ENCODE data around the gene CAMSAP1. TPM values are rescaled to one million over a fixed set of nuclear protein-coding genes. Genes with fewer than 3 reads are reported as not detected.

CAMSAP1 gene
- total and polyA plus RNA-seq, 3 donors from 2014 or later = 44.1 to 102 (median 93.7) TPM

DNA sequence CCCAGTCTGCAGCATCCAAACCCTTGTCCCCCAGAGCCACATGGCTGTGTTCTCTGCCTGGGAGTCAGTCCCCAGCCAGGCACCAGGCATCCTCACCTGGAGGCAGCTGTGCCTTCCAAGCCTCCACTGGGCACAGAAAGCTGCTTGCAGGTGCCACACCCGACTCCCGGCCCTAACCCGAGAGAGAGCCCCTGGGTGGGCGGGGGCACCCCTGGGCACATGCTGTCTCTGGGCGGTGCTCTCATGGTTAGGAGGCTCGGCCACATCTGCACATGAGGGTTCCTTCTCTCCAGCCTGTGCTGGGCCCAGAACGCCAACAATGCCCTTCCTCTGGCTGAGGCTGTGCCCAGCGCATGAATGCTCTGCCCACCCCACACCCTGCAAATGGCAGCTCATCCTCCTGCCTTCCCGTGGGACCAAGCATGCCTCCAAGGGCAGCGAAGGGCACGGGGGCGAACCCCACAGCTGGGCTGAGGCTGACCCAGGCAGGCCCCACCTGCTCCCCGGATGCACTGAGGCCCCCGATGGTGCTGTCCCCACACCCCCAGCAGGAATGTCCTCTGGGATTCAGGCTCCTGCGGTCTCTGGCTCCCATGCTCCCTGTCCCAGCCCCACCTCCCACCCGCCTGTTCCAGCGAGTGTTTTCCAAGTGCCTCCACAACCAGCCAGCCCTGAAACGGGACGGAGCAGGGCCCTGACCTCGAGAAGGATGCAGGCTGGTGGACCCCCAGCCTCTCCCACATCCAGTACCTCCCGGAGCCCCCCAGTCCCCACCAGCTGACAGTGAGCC lies 22.5 kb upstream of the CAMSAP1 start:
- no peak for DNase-seq
- no peaks in the 10 kb centered on the region for H3K36me3 ChIP-seq (ENCODE audit: low read depth, missing control alignments)
- no peaks in the 10 kb centered on the region for H3K4me1 ChIP-seq
- WGBS, 2 donors = 89 to 95% methylated on average over 6 to 19 of the region's 21 CpGs
- intact Hi-C loops (cut with DNase I; ENCODE audit: low total_unique reads) = no loop called here
- TF ChIP-seq POLR2A (IDR thresholded peaks at IDR 0.05) = no peak
- TF ChIP-seq, protein P1, sequence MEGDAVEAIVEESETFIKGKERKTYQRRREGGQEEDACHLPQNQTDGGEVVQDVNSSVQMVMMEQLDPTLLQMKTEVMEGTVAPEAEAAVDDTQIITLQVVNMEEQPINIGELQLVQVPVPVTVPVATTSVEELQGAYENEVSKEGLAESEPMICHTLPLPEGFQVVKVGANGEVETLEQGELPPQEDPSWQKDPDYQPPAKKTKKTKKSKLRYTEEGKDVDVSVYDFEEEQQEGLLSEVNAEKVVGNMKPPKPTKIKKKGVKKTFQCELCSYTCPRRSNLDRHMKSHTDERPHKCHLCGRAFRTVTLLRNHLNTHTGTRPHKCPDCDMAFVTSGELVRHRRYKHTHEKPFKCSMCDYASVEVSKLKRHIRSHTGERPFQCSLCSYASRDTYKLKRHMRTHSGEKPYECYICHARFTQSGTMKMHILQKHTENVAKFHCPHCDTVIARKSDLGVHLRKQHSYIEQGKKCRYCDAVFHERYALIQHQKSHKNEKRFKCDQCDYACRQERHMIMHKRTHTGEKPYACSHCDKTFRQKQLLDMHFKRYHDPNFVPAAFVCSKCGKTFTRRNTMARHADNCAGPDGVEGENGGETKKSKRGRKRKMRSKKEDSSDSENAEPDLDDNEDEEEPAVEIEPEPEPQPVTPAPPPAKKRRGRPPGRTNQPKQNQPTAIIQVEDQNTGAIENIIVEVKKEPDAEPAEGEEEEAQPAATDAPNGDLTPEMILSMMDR (IDR thresholded peaks at IDR 0.05) = no peak
- H3K9me3 ChIP-seq = no peaks in the 10 kb centered on the region
- H3K27me3 ChIP-seq = no peaks in the 10 kb centered on the region
- H3K4me3 ChIP-seq = no peak overlapping the region
- H3K27ac ChIP-seq = no peak overlapping the region

DNA sequence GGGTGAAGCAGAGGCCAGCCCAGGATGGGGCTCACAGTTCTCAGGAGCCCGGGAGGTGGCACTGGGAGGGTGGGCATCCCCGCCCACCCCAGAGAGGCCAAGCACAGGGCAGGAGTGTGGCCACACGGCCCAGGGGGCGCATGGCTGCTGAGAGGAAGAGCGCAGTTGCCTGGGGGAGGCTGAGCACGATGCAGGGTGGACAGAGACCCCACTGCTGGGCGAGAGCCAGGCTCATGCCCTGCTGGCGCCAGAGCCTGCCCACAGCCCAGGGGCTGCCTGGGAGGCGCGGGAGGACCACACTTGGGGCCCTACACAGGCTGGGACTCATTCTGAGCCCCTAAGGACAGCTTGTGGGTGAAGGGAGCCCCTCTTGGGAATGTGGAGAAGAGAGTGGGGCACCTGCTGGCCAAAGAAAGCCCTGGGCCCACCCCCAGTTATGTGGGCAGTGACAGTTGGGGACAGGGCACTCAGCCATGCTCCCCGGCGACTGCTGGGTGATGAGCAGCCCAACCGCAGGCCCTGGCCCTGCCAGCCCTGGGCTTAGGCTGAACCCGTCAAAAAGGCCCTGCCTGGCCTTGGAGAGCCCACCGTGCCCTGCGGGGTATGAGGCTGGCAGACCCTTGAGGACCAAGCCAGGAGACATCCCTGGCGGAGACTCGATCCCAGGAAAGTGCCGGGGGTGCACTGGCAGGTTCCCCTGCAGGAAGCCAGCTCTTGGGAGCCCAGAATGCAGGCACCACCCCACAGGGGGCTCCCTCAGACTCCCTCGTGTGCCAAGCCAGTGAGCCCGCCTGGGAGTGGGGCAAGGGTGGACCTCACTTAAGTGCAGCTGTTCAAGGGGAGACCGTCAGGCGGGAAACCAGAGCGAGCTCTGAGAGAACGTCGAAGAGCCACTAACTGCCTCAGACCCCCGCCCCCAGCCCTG lies 21.6 kb upstream of the CAMSAP1 start:
- DNase-seq = no peak
- no peaks in the 10 kb centered on the region for H3K36me3 ChIP-seq (ENCODE audit: low read depth, missing control alignments)
- H3K9me3 ChIP-seq = no peaks in the 10 kb centered on the region
- intact Hi-C loops (cut with DNase I; ENCODE audit: low total_unique reads) = no loop called here
- TF ChIP-seq POLR2A (IDR thresholded peaks at IDR 0.05) = no peak
- TF ChIP-seq, protein P1 (IDR thresholded peaks at IDR 0.05) = no peak
- no peak overlapping the region for H3K27ac ChIP-seq
- no peaks in the 10 kb centered on the region for H3K27me3 ChIP-seq
- no peaks in the 10 kb centered on the region for H3K4me1 ChIP-seq
- H3K4me3 ChIP-seq = no peak overlapping the region
- 80 to 92% methylated on average over 2 to 27 of the region's 27 CpGs for WGBS, 2 donors

DNA sequence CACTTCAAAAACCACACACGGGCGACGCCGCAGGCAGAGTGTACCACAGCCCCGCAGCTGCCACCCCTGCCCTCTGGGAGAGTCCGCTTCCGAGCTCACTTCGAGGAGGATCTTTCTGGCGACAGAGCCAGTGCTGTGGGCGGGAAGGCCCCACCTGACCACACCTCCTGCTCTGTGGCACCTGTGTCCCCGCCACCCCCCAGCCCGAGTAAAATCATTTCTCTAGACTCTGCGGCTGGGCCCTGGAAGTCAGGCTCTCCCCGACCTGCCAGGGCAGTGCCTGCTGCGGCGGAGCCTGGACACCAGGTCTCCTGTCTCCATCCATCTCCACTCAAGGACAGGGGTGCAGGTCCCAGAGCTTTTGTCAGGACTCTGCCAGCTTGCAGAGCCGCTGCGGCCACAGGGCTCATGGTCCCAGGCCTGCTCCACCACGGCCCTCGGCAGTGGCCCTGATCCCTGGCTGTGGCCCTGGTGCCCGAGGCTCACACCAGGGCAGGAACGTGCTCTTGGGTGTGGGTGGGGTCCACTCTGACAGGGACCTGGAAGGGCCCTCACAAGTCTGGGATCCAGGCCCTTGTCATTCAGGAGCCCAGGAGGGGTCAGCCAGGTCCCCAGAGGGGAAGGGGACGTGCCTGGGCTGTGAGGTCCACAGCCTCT lies 20.9 kb upstream of the CAMSAP1 start:
- Histone ChIP-seq H3K27ac (no peak overlapping the region), H3K4me1 (no peaks in the 10 kb centered on the region), H3K9me3 (no peaks in the 10 kb centered on the region), H3K36me3 (ENCODE audit: low read depth, missing control alignments) (no peaks in the 10 kb centered on the region), H3K27me3 (no peaks in the 10 kb centered on the region), H3K4me3 (no peak overlapping the region)
- no peak for TF ChIP-seq POLR2A (IDR thresholded peaks at IDR 0.05)
- TF ChIP-seq, protein P1 (IDR thresholded peaks at IDR 0.05) = no peak
- WGBS, 2 donors = 95% methylated on average over 23 of the region's 23 CpGs; no CpG with 5 or more reads in 1 of the 2 donors
- DNase-seq = no peak
- intact Hi-C loops (cut with DNase I; ENCODE audit: low total_unique reads) = no loop called here

DNA sequence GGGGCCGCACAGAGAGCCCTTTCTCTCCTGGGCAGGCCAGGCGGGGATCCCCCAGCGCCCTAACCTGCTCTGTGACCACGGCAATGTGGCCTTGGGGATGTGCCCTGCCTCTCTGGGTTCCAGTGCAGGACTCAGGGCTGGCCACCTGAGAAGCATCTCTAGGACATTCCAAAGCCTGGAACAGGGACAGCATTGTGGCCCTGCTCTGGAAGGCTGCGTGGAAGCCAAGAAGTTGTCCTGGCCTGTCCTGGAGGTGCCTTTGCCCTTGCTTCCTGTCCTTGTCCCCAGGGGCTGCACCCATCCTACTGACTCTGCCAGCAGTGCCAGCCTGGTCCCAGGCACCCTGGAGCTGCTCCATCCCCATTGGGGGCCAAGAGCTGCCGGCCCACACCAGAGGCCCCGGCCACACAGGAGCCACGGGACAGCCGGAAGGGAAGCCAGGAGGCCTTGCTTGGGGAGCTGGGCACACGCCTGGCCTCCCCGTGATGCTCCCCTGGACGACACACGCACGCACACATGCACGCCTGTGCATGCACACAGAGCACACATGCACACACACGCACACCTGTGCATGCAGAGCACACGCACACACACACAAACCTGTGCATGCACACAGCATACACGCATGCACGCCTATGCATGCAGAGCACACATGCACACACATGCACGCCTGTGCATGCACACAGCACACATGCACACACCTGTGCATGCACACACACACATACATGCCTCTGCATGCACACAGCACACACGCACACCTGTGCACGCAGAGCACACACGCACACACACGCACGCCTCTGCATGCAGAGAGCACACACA lies 20.1 kb upstream of the CAMSAP1 start:
- intact Hi-C loops (cut with DNase I; ENCODE audit: low total_unique reads) = no loop called here
- Histone ChIP-seq H3K36me3 (ENCODE audit: low read depth, missing control alignments) (no peaks in the 10 kb centered on the region), H3K27me3 (no peaks in the 10 kb centered on the region), H3K4me3 (no peak overlapping the region), H3K4me1 (no peaks in the 10 kb centered on the region), H3K9me3 (no peaks in the 10 kb centered on the region), H3K27ac (no peak overlapping the region)
- no peak for DNase-seq
- TF ChIP-seq, protein P1 (IDR thresholded peaks at IDR 0.05) = no peak
- TF ChIP-seq POLR2A (IDR thresholded peaks at IDR 0.05) = no peak
- WGBS, 2 donors = 91 to 92% methylated on average over 10 to 25 of the region's 25 CpGs
